ENCODE data around the gene TNS1.

The TNS1 gene

GRCh38 chr2:217843324-217843723 lies 159.5 kb downstream of the TNS1 start:
- DNase-seq: no peak

- DNase-seq: no peak
These were observed 160.8 kb downstream of the TNS1 start for GRCh38 chr2:217842017-217842416.

- no peak for DNase-seq
These were observed 162.3 kb downstream of the TNS1 start for GRCh38 chr2:217840522-217840921.

- DNase-seq: no peak
These were observed 163.1 kb downstream of the TNS1 start for GRCh38 chr2:217839750-217840107.

- DNase-seq: no peak
These were observed 163.6 kb downstream of the TNS1 start for GRCh38 chr2:217839073-217839749.

GRCh38 chr2:217838409-217838831 lies 164.4 kb downstream of the TNS1 start:
- no peak for DNase-seq

- DNase-seq: no peak
These were observed 165.3 kb downstream of the TNS1 start for GRCh38 chr2:217837530-217837929.

GRCh38 chr2:217836901-217837491 lies 165.8 kb downstream of the TNS1 start:
- DNase-seq: no peak

GRCh38 chr2:217835931-217836891 lies 166.6 kb downstream of the TNS1 start:
- no peak for DNase-seq

- DNase-seq: no peak
These were observed 167.9 kb downstream of the TNS1 start for GRCh38 chr2:217834744-217835513.

GRCh38 chr2:217834057-217834620 lies 168.7 kb downstream of the TNS1 start:
- DNase-seq: no peak

GRCh38 chr2:217833439-217833838 lies 169.4 kb downstream of the TNS1 start:
- DNase-seq: no peak

- no peak for DNase-seq
These were observed 169.8 kb downstream of the TNS1 start for GRCh38 chr2:217832987-217833386.

GRCh38 chr2:217832115-217832514 lies 170.7 kb downstream of the TNS1 start:
- no peak for DNase-seq

GRCh38 chr2:217831306-217831705 lies 171.5 kb downstream of the TNS1 start:
- DNase-seq: no peak

GRCh38 chr2:217830807-217831206 lies 172.0 kb downstream of the TNS1 start:
- DNase-seq: no peak

- DNase-seq: no peak
These were observed 172.7 kb downstream of the TNS1 start for GRCh38 chr2:217830061-217830460.

GRCh38 chr2:217829420-217829819 lies 173.4 kb downstream of the TNS1 start:
- DNase-seq: no peak

- no peak for DNase-seq
These were observed 174.5 kb downstream of the TNS1 start for GRCh38 chr2:217828336-217828735.

GRCh38 chr2:217827430-217828201 lies 175.2 kb downstream of the TNS1 start:
- no peak for DNase-seq

- no peak for DNase-seq
These were observed 175.8 kb downstream of the TNS1 start for GRCh38 chr2:217826991-217827390.

- DNase-seq: no peak
These were observed 176.3 kb downstream of the TNS1 start for GRCh38 chr2:217826520-217826919.

Measured in activated CD4-positive, CD25-positive, alpha-beta regulatory T cell (primary cell).